Parathyroid adenoma (tissue), 2 donors: Measurements from ENCODE around the gene RUNX2.

Source experiments
- H2AFZ ChIP-seq: fragments of 300-600 bp; sonication (generic); one replicate; pipeline ENCODE4 v1.7.0; 2017; ENCODE audit warnings: antibody characterized with exemption, mild to moderate bottlenecking
- H3K27ac ChIP-seq: fragments of 300-600 bp; sonication (generic); one replicate; pipeline ENCODE4 v1.7.0; 2017
- H3K27me3 ChIP-seq: fragments of 300-600 bp; sonication (generic); one replicate; pipeline ENCODE4 v1.7.0; 2017; ENCODE audit warnings: low read length; ENCODE audit not compliant: control insufficient read depth, insufficient read depth
- H3K36me3 ChIP-seq: fragments of 300-600 bp; sonication (generic); one replicate; pipeline ENCODE4 v1.7.0; 2017; ENCODE audit warnings: low read length; ENCODE audit not compliant: control insufficient read depth, insufficient read depth
- H3K4me1 ChIP-seq: fragments of 300-600 bp; sonication (generic); one replicate; pipeline ENCODE4 v1.7.0; 2017; ENCODE audit warnings: control low read depth
- H3K4me2 ChIP-seq: fragments of 300-600 bp; sonication (generic); one replicate; pipeline ENCODE4 v1.7.0; 2017; ENCODE audit warnings: low read length
- H3K4me3 ChIP-seq: fragments of 300-600 bp; sonication (generic); one replicate; pipeline ENCODE4 v1.7.0; 2017; ENCODE audit warnings: low read depth, low read length
- H3K79me2 ChIP-seq: fragments of 300-600 bp; sonication (generic); one replicate; pipeline ENCODE4 v1.7.0; 2017; ENCODE audit warnings: control low read depth
- H3K9ac ChIP-seq: fragments of 300-600 bp; sonication (generic); one replicate; pipeline ENCODE4 v1.7.0; 2017; ENCODE audit warnings: mild to moderate bottlenecking
- H3K9me3 ChIP-seq: fragments of 300-600 bp; sonication (generic); one replicate; pipeline ENCODE4 v1.7.0; 2017; ENCODE audit warnings: low read length; ENCODE audit not compliant: control insufficient read depth
- CTCF ChIP-seq: fragments of 300-600 bp; sonication (generic); IDR thresholded peaks from one replicate; pipeline ENCODE4 v1.7.0; 2017; ENCODE audit warnings: antibody characterized with exemption, mild to moderate bottlenecking
- donor health status: primary hyperparathyroidism.

The RUNX2 gene

GRCh38 chr6:45297320-45297719, 30.8 kb upstream of the RUNX2 start:
- no peak overlapping the region for H3K9ac ChIP-seq
- H3K36me3 ChIP-seq, result no peaks in the 10 kb centered on the region
- H2AFZ ChIP-seq, result no peak overlapping the region
- H3K4me2 ChIP-seq, result no peak overlapping the region
- no peaks in the 10 kb centered on the region for H3K79me2 ChIP-seq
- no peak overlapping the region for H3K27ac ChIP-seq
- H3K4me3 ChIP-seq, result no peak overlapping the region
- no peaks in the 10 kb centered on the region for H3K9me3 ChIP-seq
- H3K4me1 ChIP-seq, result no peaks in the 10 kb centered on the region
- no peaks in the 10 kb centered on the region for H3K27me3 ChIP-seq
- TF ChIP-seq CTCF, result no peak

- Histone ChIP-seq H3K9me3 (no peaks in the 10 kb centered on the region), H3K4me1 (no peaks in the 10 kb centered on the region), H3K27me3 (no peaks in the 10 kb centered on the region), H2AFZ (no peak overlapping the region), H3K4me3 (no peak overlapping the region), H3K9ac (no peak overlapping the region), H3K4me2 (no peak overlapping the region), H3K27ac (no peak overlapping the region), H3K36me3 (no peaks in the 10 kb centered on the region), H3K79me2 (no peaks in the 10 kb centered on the region)
- no peak for TF ChIP-seq CTCF
Measured at GRCh38 chr6:45299096-45299581, 29.0 kb upstream of the RUNX2 start.

GRCh38 chr6:45300736-45301135, 27.4 kb upstream of the RUNX2 start:
- Histone ChIP-seq H3K4me2 (no peak overlapping the region), H3K36me3 (no peaks in the 10 kb centered on the region), H3K4me1 (no peaks in the 10 kb centered on the region), H3K27ac (no peak overlapping the region), H2AFZ (no peak overlapping the region), H3K4me3 (no peak overlapping the region), H3K27me3 (no peaks in the 10 kb centered on the region), H3K79me2 (no peaks in the 10 kb centered on the region), H3K9ac (no peak overlapping the region), H3K9me3 (no peaks in the 10 kb centered on the region)
- no peak for TF ChIP-seq CTCF

GRCh38 chr6:45301348-45302142, 26.6 kb upstream of the RUNX2 start:
- Histone ChIP-seq H3K27me3 (no peaks in the 10 kb centered on the region), H3K4me3 (no peak overlapping the region), H3K9me3 (no peaks in the 10 kb centered on the region), H3K36me3 (no peaks in the 10 kb centered on the region), H3K9ac (no peak overlapping the region), H3K27ac (no peak overlapping the region), H3K79me2 (no peaks in the 10 kb centered on the region), H3K4me2 (no peak overlapping the region), H2AFZ (no peak overlapping the region), H3K4me1 (no peaks in the 10 kb centered on the region)
- TF ChIP-seq CTCF, result no peak

GRCh38 chr6:45302832-45303231, 25.3 kb upstream of the RUNX2 start:
- Histone ChIP-seq H2AFZ (no peak overlapping the region), H3K4me3 (no peak overlapping the region), H3K4me1 (no peaks in the 10 kb centered on the region), H3K36me3 (no peaks in the 10 kb centered on the region), H3K79me2 (no peaks in the 10 kb centered on the region), H3K9me3 (no peaks in the 10 kb centered on the region), H3K4me2 (no peak overlapping the region), H3K27ac (no peak overlapping the region), H3K9ac (no peak overlapping the region), H3K27me3 (no peaks in the 10 kb centered on the region)
- no peak for TF ChIP-seq CTCF
